HTERT RPE-1 (cell line): ENCODE data around the gene ST6GALNAC5.

Experiments
- in situ Hi-C: fragments of 300-500 bp; cut with MboI; formaldehyde crosslinking; loops from 4 replicates; pipeline ENCODE4 v1.14.3; 2020; ENCODE audit warnings: low sequenced_read_pairs

ST6GALNAC5 gene

DNA sequence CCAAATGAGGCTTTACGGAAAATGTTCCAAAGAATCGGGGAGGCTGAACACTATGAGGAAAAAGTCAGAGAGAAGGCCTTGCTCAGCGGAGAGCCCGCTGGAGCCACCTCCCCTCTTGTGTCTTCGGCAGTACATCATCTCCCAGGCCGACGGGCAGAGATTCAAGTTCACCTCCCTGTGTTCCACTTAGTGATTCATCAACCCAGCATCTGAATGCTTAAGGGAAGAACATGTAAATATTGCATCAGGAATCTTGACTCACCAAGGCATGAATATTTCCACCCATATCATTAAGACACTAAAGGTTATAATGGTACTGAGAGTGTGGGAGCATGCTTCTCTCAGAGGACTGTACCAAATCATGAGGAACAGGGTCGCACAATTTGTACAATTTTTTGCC lies 172.5 kb downstream of the ST6GALNAC5 start:
- in situ Hi-C loops: no loop called here

DNA sequence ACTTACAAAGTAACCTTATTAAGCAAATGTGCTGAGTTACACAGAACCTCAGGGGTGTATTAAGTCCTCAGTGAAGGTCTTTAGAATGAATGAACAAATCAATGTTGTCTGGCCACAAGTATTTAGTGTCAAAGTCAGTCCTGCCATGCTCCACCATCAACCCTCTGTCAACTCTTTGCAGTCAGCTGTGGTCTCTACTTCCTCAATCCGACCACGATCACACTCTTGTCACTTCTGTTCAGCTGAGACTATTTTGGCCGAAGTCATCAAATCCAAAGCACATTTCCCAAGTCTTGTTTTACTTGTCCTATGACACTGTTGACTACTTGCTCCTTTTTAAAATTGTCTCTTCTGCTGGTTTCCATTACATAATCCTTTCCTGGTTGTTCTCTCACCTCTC lies 173.5 kb downstream of the ST6GALNAC5 start:
- in situ Hi-C loops: no loop called here

DNA sequence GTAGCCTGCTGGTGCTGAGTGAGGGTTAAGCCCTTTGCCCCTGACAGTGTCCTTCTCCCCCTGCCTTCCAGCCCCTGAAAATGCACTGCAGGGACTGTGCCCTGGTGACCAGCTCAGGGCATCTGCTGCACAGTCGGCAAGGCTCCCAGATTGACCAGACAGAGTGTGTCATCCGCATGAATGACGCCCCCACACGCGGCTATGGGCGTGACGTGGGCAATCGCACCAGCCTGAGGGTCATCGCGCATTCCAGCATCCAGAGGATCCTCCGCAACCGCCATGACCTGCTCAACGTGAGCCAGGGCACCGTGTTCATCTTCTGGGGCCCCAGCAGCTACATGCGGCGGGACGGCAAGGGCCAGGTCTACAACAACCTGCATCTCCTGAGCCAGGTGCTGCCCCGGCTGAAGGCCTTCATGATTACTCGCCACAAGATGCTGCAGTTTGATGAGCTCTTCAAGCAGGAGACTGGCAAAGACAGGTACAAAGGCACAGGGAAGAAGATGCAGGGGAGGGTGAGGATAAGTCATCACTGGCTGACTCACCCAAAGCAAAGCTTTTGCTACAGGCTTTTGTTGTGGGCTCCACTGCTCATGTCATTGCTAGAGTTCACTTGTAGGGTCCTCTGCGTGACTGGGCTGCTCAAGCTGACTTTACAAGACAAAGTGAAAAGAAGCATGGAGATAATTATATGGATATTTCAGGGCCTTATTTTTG lies 177.0 kb downstream of the ST6GALNAC5 start:
- in situ Hi-C loops: no loop called here

DNA sequence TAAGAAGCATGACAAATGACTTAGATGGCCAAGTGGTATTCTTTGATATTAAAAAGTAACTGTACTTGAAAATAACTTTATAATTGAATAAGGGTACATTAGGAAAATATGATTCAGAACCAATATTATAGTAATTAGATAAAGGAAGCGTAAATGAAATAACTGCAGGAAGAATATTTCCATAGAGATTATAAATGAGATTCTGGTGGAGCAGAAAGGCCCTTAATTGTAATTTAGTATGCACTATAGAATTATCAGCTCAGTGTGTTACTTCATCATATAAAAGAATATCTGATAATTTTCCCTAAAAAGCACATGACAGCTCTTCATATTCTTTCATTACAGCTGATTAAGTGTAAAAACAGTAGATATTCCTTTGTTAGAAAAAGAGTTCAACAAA lies 180.3 kb downstream of the ST6GALNAC5 start:
- in situ Hi-C loops: no loop called here

DNA sequence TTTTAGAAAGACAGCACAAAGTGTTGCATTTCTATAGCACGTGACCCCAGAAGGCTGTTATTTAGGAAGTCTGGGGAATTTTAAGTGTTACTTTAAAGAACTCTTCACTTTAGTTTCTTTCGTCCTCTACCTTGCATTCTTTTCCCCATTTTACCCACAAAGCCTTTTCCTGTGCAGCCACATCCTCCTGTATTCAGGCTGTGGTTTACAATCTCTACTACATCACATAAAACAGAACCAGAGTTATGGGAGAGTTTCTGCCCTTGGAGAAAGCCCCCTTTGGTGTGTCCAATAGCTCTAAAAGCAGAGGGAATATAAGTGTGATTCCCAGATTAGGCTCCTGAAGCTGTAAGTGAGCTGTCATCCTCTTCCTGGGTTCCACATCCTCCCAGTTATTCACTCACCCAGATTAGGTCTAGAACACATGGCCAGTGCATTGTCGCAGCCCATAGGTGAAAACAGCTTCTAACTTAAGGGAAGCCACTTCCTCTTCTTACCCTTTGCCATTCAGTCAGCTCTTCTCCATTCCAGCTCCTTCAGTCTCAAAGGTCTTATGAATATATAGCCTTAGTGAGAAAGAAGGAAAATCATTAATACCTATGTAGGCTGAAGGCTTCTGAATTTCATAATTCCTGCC lies 180.8 kb downstream of the ST6GALNAC5 start:
- in situ Hi-C loops: no loop called here

DNA sequence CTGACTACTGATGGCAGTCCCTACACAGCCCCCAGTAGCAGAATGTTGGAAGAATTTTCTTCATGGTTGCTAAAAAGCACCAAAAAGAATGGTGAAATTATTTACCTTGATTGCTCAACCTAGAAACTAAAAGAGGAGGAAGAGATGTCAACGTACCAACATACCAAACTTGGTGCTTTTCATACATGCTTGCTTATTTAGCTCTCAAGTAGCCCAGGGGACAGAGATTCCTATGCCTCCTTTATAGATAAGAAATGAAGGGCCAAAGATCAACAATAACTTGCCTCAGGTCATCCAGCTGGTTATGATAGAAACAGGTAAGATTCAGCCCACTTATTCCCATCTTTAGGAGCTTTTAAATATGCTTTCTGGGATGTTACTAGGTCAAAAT lies 181.3 kb downstream of the ST6GALNAC5 start:
- in situ Hi-C loops: no loop called here

DNA sequence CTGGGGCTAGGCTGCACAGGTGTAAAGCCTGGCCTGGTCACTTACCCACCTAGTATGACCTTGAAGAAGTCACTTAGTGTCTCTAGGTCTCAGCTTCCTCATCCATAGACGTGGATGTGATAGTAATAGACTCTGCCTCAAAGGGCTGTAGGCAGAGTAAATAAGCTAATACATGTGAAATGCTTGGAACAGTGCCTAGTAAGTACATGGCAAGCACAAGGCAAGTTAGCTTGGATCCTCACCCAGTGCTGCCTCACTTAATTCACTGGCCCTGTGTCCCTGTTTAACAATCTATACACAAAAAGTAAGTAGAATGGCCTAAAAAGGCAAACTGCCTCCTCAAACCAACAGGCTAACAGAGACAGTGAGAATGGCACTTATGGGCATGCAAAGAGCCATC lies 184.1 kb downstream of the ST6GALNAC5 start:
- in situ Hi-C loops: no loop called here

DNA sequence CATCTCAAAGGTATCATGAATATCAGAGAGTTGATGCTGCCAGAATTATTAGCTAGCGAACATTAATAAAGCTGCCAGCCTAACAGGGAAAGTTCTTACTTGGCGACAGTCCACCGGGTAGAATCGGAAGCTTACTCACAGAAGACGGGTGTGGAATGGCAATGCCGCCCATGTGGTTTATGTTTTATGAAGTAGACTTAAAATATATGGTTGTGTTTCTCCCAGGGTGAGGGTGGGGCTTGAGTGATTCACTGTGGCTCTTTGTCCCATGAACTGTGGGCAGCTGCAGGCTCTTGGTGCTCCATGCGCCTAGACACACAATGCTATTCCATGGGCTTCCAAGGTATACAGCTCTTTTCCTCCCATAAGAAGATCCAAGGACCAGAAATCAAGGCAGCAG lies 189.2 kb downstream of the ST6GALNAC5 start:
- in situ Hi-C loops: no loop called here

DNA sequence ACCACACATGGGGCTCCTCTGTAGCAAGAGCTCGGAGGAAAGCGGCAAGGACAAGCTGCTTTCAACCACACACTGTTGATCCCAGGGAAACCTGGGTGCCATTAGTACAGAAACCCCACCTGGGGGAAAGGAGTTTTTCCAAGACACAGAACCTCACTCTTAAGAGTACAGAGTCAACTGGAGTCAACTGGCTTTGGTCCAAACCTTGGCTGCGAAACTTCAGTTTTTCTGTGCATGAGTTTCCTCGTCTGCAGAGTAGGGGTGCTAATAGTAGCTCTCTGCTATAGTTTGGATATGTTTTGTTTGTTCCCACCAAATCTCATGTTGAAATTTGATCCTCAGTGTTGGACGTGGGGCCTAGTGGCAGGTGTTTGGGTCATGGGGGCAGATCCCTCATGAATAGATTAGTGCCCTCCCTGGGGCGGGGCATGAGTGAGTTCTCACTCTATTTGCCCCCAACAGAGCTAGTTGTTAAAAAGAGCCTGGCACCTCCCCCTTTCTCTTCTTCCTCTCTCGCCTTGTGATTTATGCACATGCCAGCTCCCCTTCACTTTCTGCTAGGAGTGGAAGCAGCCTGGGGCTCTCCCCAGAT lies 190.8 kb downstream of the ST6GALNAC5 start:
- in situ Hi-C loops: no loop called here

DNA sequence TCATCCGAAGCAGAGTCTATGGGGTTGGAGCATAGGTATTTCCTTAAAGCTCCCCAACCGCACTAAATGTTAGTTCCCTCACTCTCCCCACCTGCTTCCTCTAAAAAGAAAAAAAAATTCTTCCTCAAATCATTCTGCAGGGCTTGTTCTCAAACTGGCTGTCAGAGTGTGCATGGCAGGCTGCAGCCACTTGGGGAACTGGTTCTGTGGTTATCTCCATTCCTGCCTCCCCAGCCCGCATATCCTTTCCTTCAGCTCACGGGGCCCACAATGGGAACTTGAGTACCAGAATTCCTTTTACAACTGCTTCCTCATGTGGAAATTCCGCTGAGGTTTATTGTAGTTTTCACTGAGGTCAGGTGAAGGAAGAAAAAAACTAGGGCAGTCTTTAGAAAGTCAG lies 192.7 kb downstream of the ST6GALNAC5 start:
- in situ Hi-C loops: no loop called here

DNA sequence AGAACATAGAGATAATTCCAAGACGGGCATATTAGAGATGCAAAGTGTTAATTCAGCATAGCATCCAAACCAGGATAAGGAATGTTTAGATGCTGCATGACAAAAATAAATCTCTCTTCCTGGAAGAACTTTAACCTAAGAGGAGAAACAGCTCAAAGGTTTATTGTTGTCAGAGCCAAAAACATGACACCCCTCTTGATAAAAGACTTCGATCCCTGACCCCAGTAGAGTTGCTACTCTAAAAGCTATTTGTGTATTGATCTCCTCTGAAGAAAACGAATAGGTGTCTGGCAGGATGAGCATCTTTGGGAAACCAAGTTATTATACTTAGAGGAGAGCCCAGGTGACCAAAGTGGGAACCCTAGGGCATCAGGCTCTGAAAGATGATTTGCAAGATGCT lies 193.9 kb downstream of the ST6GALNAC5 start:
- in situ Hi-C loops: no loop called here

DNA sequence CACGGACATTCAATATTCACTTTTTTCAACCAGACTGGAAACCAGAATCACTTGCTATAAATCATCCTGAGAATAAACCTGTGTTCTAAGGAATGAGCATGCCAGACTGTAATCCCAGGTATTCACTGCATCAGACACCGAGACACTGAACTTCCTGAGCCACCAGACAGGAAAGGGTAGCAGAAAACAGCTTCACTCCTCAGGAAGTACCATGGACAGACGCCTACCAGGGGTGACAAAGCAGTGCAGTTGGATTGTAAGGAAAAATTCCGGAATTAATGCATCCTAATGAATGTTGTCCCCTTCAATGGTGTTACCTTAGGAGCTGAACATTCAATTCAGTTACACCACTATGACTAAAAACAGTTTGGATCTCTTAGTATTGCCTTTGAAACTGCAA lies 195.8 kb downstream of the ST6GALNAC5 start:
- in situ Hi-C loops: no loop called here

DNA sequence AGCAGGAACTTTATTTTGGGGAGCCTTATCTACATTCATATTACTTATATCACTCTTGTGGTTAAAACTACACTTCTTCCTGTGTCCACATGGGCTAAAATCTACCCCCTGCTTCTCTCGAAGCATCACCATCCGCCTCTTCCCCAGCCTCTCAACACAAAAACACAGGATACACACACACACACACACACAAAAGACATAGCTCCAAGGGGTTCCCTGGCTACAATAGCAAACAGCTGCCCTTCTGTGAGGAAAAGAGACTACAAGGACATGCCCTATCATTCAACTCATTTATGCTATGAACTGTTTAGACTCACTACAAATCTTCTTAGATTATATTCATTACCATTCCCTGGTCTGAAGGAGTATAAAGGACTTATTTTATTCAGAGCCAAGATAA lies 197.0 kb downstream of the ST6GALNAC5 start:
- in situ Hi-C loops: no loop called here

DNA sequence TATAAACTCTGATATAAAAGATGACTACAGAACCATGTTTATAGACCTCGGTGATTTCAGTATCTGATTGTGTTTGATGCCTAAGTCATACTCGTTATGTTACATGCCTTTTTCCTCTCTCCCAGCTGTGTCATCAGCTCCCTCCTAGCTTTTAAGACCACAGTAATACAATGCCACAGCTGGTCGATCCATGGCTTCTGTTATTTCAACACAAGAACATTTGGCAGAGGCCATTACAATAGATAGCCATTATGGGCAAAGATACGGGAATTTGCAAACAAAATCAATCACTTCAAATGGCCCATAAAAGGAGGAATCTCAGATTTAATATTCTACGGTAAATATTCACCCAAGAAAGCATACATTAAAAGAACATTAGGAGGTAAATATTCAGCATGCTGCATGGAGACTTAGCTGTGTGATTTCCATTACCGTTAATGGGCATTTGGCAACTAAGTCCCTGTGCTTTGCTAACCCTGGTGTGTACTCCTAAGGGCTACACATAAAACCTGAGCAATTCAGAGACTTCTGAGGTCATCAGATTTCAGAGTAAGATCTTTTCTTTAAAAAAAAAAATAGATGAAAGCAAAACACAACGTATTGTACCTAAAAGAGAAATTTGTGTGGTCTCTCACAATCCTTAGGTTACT lies 198.5 kb downstream of the ST6GALNAC5 start:
- in situ Hi-C loops: no loop called here

DNA sequence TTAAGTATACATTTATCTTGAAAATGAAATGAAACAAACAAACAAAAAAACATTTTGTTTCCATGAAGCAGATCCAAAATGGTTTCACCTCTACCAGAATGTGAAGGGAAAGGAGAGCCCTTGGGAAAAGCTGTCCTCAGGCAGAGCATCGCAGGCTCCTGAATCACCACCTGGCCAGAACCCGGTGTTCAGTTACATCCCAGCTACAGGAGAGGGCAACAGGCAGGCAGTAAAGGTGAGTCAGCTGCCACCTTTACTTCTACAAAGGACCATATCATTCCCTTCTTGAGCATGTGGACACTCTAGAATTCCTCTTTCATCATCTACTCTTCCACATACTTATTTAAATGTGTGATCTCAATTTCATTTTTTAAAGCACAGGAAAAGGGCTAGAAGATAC lies 200.7 kb downstream of the ST6GALNAC5 start:
- in situ Hi-C loops: no loop called here

DNA sequence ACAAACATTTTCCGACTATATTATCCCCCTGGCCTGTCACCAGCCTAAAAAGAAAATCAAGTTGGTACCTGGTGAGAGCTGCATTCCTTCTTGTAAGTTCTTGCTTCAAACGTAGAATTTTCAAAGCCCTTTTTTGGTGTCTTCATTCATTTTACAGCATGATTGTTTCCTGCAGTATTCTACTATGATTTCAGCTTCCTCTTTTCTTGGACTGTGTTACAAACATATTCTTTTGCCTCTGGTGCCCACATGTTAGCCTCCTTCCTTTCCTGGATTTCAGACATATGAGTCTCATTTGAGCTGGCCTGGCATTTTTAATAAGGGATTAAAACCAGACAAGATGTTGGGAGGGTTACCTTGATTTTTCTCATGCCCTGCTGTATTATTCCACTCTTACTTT lies 209.5 kb downstream of the ST6GALNAC5 start:
- in situ Hi-C loops: no loop called here

DNA sequence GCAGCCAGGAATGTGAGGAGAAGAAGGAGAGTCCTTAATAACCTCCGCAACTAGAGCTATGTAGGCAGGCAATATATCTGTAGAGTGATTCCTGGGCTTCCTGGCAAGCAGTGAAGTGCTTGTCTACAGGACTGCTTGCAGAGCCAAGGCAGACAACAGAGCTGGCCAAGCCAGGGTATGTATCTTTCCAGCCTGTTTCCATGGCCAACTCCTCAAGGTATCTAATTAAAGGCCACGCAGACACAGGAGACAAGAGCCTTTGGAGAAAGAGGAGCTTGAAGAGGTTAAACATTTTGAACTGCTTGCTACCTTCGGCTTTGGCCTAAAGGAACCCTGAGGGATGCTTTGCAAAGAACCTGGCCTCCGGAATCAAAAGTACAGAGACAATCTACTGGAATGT lies 214.6 kb downstream of the ST6GALNAC5 start:
- in situ Hi-C loops: no loop called here

DNA sequence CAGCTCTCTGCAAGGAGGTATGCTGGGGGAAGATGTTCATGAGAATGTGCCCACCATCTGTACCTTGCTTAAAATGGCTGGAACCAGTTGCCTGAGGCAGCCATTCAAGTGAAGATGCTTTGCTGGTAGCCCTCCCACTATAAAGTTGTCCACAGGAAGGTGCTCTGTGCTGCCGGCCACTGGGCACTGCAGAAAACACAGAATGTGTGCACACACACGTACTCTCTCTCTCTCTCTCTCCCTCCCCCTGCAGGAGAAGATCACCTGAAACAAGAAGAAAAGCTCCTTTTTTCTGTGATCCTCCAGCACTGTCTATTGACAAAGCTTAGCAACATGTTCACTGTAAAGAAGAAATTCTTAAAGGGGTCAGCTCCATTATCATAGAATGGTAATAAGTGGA lies 217.2 kb downstream of the ST6GALNAC5 start:
- in situ Hi-C loops: no loop called here

DNA sequence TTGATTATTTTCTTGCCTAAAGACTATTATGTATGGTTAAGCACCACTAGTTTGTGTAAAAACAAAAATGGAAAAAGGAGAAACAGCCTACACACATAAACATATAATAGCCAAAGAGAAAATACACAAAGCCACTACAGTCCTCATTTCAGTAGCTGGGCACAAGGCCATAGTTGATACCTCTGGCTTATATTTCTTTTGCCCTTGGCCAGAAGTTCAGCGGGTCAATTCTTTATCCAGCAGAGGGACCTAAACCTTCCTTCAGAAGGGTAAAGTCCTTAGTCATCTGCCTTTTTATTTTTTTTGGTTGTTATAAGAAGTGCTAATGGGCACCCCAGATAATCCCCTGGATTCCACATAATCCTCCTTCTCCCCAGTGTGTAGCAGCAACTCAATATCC lies 217.8 kb downstream of the ST6GALNAC5 start:
- in situ Hi-C loops: no loop called here

DNA sequence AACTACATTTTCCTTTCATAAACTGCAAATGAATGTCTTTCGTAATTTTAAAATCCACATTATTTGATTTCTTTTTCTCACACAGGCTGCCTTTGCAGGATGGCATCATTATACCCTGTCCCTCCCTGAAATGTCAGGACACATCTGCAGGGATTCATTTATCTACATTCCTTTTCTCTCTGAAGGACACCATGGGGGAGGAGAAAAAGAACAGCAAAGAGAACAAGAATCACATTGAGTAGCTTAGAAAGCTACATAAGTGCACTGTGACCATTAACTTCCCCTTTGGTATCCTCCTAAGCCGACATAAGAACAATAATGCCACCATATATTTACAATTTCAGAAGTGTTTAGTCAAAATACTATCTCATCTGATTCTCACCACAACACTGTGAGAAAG lies 222.5 kb downstream of the ST6GALNAC5 start:
- in situ Hi-C loops: no loop called here

DNA sequence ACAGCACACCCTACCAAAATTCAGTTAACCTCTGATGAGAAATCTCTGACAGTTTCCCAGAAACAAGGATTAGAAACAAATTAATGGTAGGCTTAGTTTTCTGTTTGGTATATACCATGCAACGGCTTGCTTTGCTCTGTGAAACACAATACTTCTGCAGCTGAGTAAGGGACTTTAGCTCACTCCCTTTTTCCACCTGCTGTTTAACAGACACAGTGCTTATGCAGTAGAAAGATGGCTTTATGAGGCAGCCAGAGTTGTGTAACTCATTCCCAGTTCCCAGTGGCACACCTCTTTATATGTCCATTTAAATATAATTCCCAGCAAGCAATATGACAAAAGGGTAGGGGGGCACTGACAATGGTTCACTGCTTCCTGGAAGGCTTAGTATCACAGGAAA lies 228.0 kb downstream of the ST6GALNAC5 start:
- in situ Hi-C loops: no loop called here
